AG08396 (cell line): ENCODE data around the gene MAPT.
"Not testable (repeated sequence)": the region's sequence is repeated elsewhere in the genome, so short reads cannot be mapped to it uniquely, and the experiment has no call there.

Experiments used
- DNase-seq: peaks from one replicate; pipeline ENCODE4 v3.0.0; 2012; ENCODE audit warnings: low spot score, mixed read lengths

MAPT gene

GRCh38 chr17:45900723-45901415 lies 6.5 kb downstream of the MAPT start:
- no peak for DNase-seq

GRCh38 chr17:45902892-45903346 lies 8.6 kb downstream of the MAPT start:
- DNase-seq, result no peak

DNA sequence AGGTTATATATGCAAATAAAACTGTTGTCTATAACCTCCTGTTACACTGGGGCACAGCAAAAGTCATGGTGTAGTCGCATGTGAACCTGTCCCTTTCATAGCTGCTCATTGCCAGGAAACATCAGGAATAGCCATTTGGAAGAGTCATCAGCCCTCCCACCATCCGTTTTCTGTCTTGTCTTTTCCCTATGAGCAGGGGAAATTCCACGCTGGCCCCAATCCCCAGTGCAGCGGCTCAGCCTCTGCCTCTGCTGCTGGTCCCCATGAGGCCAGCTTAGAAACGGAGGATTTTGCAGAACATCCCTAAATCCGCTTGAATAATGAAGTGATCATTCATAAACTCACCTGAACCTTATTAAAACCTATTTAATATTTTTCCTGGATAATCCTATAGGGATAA lies 10.5 kb downstream of the MAPT start:
- DNase-seq, result no peak

- no peak for DNase-seq
Measured at GRCh38 chr17:45905814-45906213, 11.5 kb downstream of the MAPT start.

DNA sequence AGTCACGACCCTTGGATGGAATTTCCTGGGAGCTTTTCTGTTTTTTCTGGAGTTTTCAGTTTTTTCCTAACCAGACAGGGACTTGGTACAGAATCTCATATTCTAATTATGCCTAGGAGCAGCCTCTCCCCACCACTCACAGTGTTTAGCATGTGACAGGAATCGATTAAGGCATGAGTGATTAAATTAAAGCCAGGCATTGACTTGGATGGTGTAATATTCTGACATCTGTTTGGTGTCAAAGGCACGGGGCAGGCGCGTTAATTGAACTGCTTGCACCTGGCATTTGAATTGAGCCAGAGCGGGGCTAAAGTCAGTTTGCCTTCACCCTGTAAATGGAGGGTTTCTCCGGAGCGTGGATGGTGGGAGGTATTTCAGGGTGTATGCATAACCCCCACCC lies 11.9 kb downstream of the MAPT start:
- DNase-seq, result no peak

GRCh38 chr17:45906927-45907622 lies 12.7 kb downstream of the MAPT start:
- no peak for DNase-seq

GRCh38 chr17:45907750-45908395 lies 13.5 kb downstream of the MAPT start:
- no peak for DNase-seq

DNA sequence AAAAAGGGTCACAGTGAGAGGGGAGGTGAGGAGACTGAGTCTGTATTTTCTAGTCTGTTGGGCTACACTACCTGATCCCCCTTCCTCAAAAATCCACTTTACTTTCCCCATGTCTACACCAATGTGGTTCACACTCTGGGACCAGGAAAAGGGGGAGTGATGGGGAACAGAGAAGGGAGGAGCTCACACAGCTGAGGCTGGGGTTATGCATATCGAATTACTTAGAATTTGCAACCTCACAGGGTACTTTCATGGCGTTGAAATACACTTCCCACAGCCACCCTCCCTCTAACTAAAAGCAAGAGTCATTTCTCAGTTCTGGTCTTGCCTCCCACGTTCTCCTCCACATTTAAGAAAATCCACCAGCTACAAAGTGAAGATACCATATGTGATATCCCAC lies 14.1 kb downstream of the MAPT start:
- DNase-seq, result no peak

- DNase-seq, result no peak
Measured at GRCh38 chr17:45908935-45909334, 14.6 kb downstream of the MAPT start.

DNA sequence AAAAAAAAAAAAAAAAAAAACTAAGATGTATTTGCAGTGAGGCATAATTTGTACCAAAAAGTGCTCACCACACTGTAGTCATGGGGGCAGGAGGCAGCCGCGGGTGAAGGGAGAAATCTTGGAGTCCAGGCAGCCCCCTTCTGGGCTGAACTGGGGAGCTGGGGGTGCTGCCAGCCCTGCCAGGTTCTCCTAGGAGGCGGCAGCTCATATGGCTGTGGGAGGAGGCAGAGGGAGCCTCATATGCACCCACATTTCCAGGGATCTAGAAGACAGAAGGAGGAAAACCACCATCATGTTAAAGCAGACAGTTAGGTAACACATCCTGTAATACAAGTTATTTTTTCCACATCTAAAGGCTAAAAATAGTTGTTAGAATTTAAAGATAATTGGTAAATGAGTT lies 16.3 kb downstream of the MAPT start:
- DNase-seq, result no peak

DNA sequence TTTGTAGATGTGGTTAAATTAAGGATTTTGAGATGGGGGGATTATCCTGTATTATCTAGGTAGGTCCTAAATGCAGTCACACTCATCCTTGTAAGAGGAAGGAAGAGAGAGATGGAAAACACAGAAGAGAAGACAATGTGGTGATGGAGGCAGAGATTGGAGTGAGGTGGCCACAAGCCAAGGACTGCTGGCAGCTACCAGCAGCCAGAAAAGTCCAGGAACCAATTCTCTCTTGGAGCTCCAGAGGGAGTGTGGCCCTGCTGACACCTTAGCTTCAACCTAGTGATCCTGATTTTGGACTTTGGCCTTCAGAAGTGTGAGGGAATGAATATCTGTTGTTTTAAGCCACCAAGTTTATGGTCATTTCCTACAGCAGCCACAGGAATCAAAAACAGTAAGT lies 18.0 kb downstream of the MAPT start:
- DNase-seq, result no peak

- not testable (repeated sequence) for DNase-seq
Measured at GRCh38 chr17:45913030-45913429, 18.7 kb downstream of the MAPT start.

- DNase-seq, result no peak
Measured at GRCh38 chr17:45914047-45914717, 19.8 kb downstream of the MAPT start.

GRCh38 chr17:45915263-45915662 lies 20.9 kb downstream of the MAPT start:
- DNase-seq, result no peak

- DNase-seq, result no peak
Measured at GRCh38 chr17:45917081-45917480, 22.7 kb downstream of the MAPT start.

DNA sequence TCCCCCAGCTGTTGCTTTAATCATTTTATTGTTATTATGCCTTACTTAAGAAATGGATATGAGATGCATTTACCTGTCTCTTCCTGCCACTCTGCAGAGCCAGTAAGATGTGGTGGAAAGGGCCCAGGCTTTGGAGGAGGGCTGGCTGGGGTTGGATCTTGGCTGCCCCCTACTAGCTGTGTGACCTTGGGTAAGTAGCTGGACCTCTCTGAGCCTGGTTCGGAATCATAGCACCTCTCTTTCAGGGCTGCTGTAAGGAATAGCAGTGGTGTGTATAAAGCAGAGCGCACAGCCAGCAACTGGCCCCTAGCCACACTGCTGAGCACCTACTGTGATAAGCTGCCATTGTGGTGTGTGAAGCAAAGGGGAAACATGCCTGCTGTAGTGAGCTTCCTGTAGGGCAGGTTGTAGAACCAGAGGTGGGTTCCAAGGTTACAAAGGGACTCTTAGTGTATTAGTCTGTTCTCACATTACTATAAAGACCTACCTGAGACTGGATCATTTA lies 23.9 kb downstream of the MAPT start:
- no peak for DNase-seq

GRCh38 chr17:45919136-45919535 lies 24.8 kb downstream of the MAPT start:
- no peak for DNase-seq

DNA sequence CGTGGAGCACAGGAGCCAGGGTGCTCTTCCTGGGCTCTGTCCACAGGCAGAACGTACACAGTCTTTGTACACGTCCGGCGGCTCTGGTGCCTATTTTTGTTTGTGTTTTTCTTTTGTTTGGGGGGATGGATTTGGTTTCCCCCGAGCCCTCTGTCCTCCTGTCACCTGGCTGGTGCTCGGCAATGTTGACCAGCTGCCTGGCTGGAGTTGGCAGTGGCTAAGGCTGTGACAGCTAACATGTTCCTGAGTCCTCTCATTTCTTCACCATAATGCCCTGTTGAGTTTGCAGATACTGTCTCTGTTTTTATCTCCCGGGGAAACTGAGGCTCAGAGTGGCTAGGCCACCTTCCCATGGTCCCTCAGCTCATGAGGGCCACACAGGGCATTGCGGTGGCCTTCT lies 25.7 kb downstream of the MAPT start:
- DNase-seq, result no peak

- DNase-seq, result no peak
Measured at GRCh38 chr17:45923511-45924268, 29.3 kb downstream of the MAPT start.

DNA sequence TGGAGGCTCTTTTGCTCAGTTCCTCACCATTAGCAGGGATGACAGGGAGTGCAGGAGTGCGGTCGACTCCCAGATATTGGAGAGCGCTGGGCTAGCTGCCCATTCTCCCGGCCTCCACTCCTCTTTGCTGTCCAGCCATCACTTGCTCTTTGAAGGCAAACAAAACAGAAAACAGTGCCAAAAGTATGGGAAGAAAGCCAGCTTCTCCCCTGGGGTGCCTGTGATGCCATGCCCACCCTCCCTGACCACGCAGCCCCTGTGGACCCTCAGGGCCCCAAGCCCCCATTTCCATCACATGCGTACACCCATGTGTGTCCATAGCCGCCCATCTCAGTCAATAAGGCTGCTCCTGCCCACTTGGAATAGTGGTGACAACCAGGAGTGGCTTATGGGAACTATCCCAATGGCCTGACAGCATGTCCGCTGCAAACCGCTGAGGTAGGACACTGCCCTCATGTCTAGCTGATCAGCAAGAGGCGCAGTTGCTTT lies 30.0 kb downstream of the MAPT start:
- DNase-seq, result no peak

- no peak for DNase-seq
Measured at GRCh38 chr17:45925311-45925710, 31.0 kb downstream of the MAPT start.

- no peak for DNase-seq
Measured at GRCh38 chr17:45927247-45927646, 32.9 kb downstream of the MAPT start.
